Activated CD4-positive, alpha-beta T cell treated with anti-CD3 and anti-CD28 coated beads, Interleukin-2, amount 50 U/mL, for 16 hours (primary cell): ENCODE results near the gene SPOCK1.

ENCODE experiments used
- DNase-seq: peaks from one replicate; pipeline ENCODE4 v3.0.0-alpha.2; 2020

The SPOCK1 gene

DNA sequence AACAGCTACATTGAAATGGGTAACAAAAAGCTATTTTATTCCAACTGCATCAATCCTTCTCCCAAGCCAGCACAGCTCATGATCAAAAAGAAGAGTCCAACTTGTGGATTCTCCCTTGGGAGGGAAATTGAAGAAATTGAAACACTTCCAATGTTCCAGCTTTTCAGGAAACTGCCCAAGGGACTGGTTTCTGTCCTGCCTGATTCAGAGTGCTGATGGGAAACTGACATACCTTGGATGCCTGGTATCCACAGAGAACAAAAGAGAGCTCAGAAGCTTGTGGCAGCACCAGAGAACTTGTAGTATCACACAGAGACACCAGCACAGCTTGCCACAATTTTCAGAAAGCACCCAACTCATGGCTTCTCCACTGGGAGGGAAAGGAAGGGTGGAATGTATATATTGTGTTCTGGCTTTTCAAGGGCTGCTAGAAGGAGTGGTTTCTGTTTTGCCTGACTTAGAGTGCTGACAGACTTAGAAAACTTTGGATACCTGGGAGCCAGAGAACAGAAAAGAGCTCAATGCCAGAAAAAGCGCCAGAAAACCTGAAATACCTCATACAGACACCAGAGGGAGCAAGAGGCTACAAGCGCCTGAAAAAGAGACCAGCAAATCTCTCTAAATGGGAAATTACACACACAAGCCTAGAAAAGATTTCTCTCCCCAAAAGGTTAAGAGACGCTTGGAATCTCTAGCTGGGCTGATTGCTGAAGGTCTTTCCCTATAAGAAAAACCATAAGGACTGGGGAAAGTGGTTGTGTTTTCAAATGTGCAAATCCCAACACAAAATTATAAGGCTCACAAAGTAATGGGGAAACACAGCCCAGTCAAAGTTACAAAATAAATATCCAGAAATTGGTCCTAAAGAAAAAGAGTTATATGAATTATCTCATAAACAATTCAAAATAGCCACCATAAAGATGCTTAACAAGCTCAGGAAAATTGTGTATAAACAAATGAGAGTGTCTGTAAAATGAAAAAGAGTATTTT lies 178.8 kb downstream of the SPOCK1 start:
- peak; percentile 36 for DNase-seq

- no peak for DNase-seq
Observed at GRCh38 chr5:137318027-137318426, 181.1 kb downstream of the SPOCK1 start.

- DNase-seq: no peak
Observed at GRCh38 chr5:137316346-137316736, 182.8 kb downstream of the SPOCK1 start.

- no peak for DNase-seq
Observed at GRCh38 chr5:137315534-137316345, 183.4 kb downstream of the SPOCK1 start.

DNA sequence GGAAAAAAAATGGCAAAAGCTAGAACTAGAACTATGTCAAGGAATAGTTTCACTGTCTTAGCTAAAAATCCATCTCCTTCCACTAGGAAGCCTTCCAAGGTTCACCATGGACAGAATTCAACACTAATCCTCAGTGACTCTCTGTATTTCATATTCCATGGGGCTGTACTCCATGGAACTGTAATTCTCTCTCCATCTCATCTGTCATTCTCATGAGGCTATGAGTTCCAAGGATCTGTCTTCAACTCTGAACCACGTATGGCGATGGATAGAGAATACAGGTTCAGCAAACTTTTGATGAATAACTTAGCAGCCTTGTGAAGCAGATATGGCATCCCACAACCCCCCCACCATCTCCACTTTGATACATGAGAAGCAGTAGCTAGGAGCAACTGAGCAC lies 184.0 kb downstream of the SPOCK1 start:
- no peak for DNase-seq

GRCh38 chr5:137313526-137314175 lies 185.5 kb downstream of the SPOCK1 start:
- no peak for DNase-seq

DNA sequence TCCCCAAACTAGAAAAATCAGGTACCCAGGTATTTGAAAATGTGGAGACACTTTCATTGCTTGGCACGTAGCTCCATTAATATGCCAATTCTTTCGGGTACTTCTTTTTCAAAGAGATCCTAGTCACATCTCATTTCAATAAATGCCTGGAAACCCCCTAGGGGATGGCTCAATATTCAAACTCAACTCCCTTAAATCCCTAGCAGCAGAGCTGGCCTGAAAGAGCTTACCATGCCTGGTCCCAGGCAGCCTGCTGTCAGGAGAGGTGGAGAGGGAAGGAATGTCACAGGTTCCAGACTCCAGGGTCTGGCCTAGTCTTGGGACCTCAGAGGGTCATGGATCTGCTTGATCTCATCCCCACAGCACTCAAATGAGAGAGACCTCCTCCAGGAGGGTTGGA lies 187.1 kb downstream of the SPOCK1 start:
- DNase-seq: no peak

- no peak for DNase-seq
Observed at GRCh38 chr5:137310051-137310730, 188.9 kb downstream of the SPOCK1 start.

DNA sequence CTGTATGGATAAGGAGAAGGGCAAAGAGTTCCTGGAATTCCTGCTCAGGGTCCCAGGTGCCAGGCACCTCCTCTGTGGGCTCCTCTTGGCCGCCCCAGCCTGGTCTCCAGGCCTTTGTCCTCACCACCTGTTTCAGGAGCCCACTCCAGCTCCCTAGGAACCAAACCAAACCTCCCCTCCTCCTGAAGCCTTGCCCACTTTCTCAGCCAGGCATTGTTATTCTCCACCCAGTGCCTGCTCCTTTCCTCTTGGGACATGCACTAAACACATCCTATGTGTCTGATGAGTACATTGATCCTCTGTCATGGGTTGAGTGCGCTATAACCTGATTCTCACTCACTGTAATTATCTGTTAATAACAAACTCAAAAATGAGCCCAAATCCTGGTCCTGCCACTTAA lies 189.8 kb downstream of the SPOCK1 start:
- no peak for DNase-seq

DNA sequence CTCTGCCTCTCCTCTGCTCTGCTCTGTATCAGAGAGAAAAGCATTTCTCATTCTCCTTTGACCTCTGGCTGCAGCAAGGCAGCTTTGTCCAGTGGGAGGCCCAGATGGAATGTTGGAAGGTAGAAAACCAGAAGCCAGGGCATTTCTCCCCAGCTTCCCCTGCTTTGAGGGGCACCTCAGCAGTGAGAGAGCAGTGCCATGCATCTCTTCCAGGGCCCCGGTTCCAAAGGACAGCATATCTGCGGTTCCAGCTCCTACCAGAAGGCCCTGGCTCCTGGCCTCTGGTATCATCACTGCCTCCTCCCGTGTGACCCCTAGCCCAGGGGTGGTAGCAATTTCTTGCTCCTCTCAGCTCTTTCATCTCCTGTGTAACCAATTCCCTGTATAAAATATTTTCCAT lies 190.8 kb downstream of the SPOCK1 start:
- DNase-seq: no peak

GRCh38 chr5:137306903-137307302 lies 192.2 kb downstream of the SPOCK1 start:
- DNase-seq: no peak

GRCh38 chr5:137305971-137306602 lies 193.0 kb downstream of the SPOCK1 start:
- no peak for DNase-seq

GRCh38 chr5:137304226-137304874 lies 194.8 kb downstream of the SPOCK1 start:
- DNase-seq: no peak

GRCh38 chr5:137303509-137303908 lies 195.6 kb downstream of the SPOCK1 start:
- no peak for DNase-seq

- DNase-seq: no peak
Observed at GRCh38 chr5:137300411-137301240, 198.5 kb downstream of the SPOCK1 start.

DNA sequence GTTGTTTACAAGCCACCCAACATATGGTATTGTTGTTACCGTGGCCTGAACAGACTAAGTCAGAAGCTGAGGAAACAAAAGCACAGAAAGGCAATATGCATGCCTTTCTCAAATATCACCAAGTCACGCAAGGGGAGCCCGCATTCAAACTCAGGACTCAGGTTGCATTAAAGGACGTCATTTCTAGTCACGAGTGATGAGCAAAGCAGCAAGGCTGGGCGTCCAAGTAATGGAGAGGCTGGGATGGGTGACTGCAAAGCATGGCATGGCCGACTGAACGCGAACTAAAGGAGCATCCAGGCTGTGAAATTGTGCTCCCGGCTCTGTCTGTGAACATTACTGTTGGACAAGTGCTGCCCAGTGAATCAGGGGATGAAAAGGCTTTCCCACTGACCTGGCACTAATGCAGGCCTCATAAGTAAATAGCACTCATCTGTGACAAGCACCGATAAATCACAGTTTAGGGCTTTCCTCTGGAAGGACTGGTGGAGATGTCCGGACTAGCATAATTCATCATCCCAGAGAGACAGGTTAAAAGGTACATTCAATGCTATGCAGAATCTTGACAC lies 202.8 kb downstream of the SPOCK1 start:
- DNase-seq: no peak

- no peak for DNase-seq
Observed at GRCh38 chr5:137294604-137295003, 204.5 kb downstream of the SPOCK1 start.

GRCh38 chr5:137292461-137293027 lies 206.6 kb downstream of the SPOCK1 start:
- DNase-seq: no peak

GRCh38 chr5:137291436-137291835 lies 207.7 kb downstream of the SPOCK1 start:
- DNase-seq: no peak

DNA sequence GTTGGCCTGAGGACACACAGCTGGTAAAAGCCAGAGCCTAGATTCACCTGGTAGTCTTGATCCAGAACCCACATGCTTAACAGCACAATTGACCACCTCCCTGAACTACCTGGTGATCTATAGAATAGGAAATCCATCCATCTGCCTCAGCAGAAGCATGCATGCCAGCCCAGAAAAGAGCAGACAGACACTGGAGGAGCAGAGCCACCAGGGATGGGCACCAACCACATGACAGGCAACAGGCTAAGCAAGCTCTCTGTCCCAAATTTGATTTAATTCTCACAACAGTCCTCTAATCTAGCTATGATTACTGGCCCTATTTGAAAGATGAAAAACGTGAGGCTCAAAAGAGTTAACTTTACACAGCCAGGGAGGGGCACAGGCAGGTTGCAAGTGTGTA lies 208.1 kb downstream of the SPOCK1 start:
- DNase-seq: no peak
